ENCODE data around the gene TNS3. TPM values are rescaled to one million over a fixed set of nuclear protein-coding genes. Genes with fewer than 3 reads are reported as not detected.

The TNS3 gene
- total and polyA plus RNA-seq, 9 of the 15 experiments (the other 6 are each of a cell fraction or from before 2014, with no cell fraction given): 0.20 TPM; not detected in 8

- Histone ChIP-seq H2AFZ (ENCODE audit: low read depth, low read length) (no peak overlapping the region), H3K4me2 (ENCODE audit: insufficient read depth, low read length) (no peak overlapping the region), H3K9me1 (ENCODE audit: control insufficient read depth, insufficient read depth, low read length) (no peaks in the 10 kb centered on the region), H3K9me3 (replicated peaks; ENCODE audit: control insufficient read depth, insufficient read depth, low read depth, low read length) (no peaks in the 10 kb centered on the region), H3K27ac (ENCODE audit: extremely low read depth, low read depth, low read length) (no peak overlapping the region), H4K20me1 (replicated peaks; ENCODE audit: control insufficient read depth, insufficient read depth, low read length) (0 out of 2 replicates have a peak, but pooled peaks cover 5% of the 10 kb centered on the region), H3K9ac (ENCODE audit: insufficient read depth in 1 of 2, low read depth in 2 of 2, low read length in 2 of 2) (no peak overlapping the region), H3K4me3 (no peak overlapping the region), H3K27me3 (ENCODE audit: control insufficient read depth in 2 of 2, insufficient read depth in 2 of 2, low read length in 2 of 2) (peaks cover 9 to 75% of the 10 kb centered on the region in 2 experiments; a peak in 4 of 5 replicates), H3K36me3 (ENCODE audit: control insufficient read depth, insufficient read depth, low read length) (no peaks in the 10 kb centered on the region), H3K4me1 (replicated peaks in 1 of 2; ENCODE audit: control insufficient read depth in 2 of 2, insufficient read depth in 2 of 2, low read length in 2 of 2) (0 out of 5 replicates have a peak, but pooled peaks cover 0 to 3% of the 10 kb centered on the region in 2 experiments), H3K79me2 (ENCODE audit: control insufficient read depth, insufficient read depth, low read length) (no peaks in the 10 kb centered on the region)
- ATAC-seq: no peak
- whole genome bisulfite sequencing (ENCODE audit: insufficient coverage, low coverage, missing lambda C conversion rate): 2% methylated on average over 18 of the region's 18 CpGs
- intact Hi-C loops (cut with micrococcal nuclease): no loop called here
- POLR2A ChIA-PET: no interaction called here
- TF ChIP-seq POLR2H (tag; IDR thresholded peaks at IDR 0.05; ENCODE audit: low read depth): no peak
- no peak for TF ChIP-seq HCFC1 (IDR thresholded peaks at IDR 0.05; ENCODE audit: low read depth, low read length)
- TF ChIP-seq ZEB2 (IDR thresholded peaks at IDR 0.05): no peak
- no peak for TF ChIP-seq NR3C1 (CRISPR knock-in tag; IDR thresholded peaks at IDR 0.05)
- no peak for TF ChIP-seq TFE3 (CRISPR knock-in tag; IDR thresholded peaks at IDR 0.05)
- DNase-seq (ENCODE audit: extremely low read depth in 1 of 4, low spot score in 3 of 4): no peak
- no peak for FAIRE-seq
- BruUV-seq (replicated peaks): no TSS peak
- in situ Hi-C loops (cut with MboI): no loop called here
- CTCF ChIA-PET (ENCODE audit: low intra/inter-chr PET ratio): no interaction called here
Observed at GRCh38 chr7:47411281-47411869, 170.5 kb downstream of the TNS3 start.
